HepG2 (cell line): Measurements from ENCODE around the gene REST. TPM values are rescaled to one million over a fixed set of nuclear protein-coding genes. Genes with fewer than 3 reads are reported as not detected.

Experiments used
- CCAR2 ChIP-seq: fragments of 200-400 bp; formaldehyde crosslinking; optimal IDR thresholded peaks from 2 replicates; pipeline ENCODE3; 2018; ENCODE audit warnings: low read depth, mild to moderate bottlenecking, low read length, moderate library complexity
- E2F2 ChIP-seq: sonication (generic); formaldehyde crosslinking; IDR thresholded peaks from 2 replicates; pipeline ENCODE4 v1.4.0; 2020; ENCODE audit warnings: missing genetic modification reagents, borderline replicate concordance
- HINFP ChIP-seq: sonication (generic); formaldehyde crosslinking; IDR thresholded peaks from 2 replicates; pipeline ENCODE4 v1.4.0; 2020; ENCODE audit warnings: low read depth, mild to moderate bottlenecking, missing genetic modification reagents
- HOXA9 ChIP-seq: sonication (generic); formaldehyde crosslinking; IDR thresholded peaks from 2 replicates; pipeline ENCODE4 v1.8.1; 2022; ENCODE audit warnings: missing genetic modification reagents, mild to moderate bottlenecking, moderate library complexity, borderline replicate concordance
- JDP2 ChIP-seq: sonication (generic); formaldehyde crosslinking; IDR thresholded peaks from 2 replicates; pipeline ENCODE4 v1.8.1; 2022; ENCODE audit warnings: missing genetic modification reagents, borderline replicate concordance
- KLF12 ChIP-seq: sonication (generic); formaldehyde crosslinking; IDR thresholded peaks from 2 replicates; pipeline ENCODE4 v1.4.0; 2020; ENCODE audit warnings: missing genetic modification reagents, borderline replicate concordance
- MAX ChIP-seq: IDR thresholded peaks from 2 replicates; pipeline ENCODE4 v1.6.1; 2012; ENCODE audit warnings: inconsistent platforms
- NCOA1 ChIP-seq: sonication (generic); formaldehyde crosslinking; IDR thresholded peaks from 2 replicates; pipeline ENCODE4 v1.9.0; 2021; ENCODE audit warnings: missing genetic modification reagents
- SAP130 ChIP-seq: IDR thresholded peaks from 2 replicates; pipeline ENCODE4 v1.6.1; 2016; ENCODE audit warnings: low read depth
- SKIL ChIP-seq: sonication (generic); formaldehyde crosslinking; IDR thresholded peaks from 2 replicates; pipeline ENCODE4 v1.8.0; 2022; ENCODE audit warnings: missing genetic modification reagents, mild to moderate bottlenecking, moderate library complexity, borderline replicate concordance
- STAG1 ChIP-seq: sonication (generic); formaldehyde crosslinking; IDR thresholded peaks from 2 replicates; pipeline ENCODE4 v1.4.0; 2020; ENCODE audit warnings: missing genetic modification reagents
- TERF1 ChIP-seq: sonication (generic); formaldehyde crosslinking; IDR thresholded peaks from 2 replicates; pipeline ENCODE4 v1.8.0; 2022; ENCODE audit warnings: mild to moderate bottlenecking, missing genetic modification reagents, moderate library complexity
- TMF1 ChIP-seq: sonication (generic); formaldehyde crosslinking; IDR thresholded peaks from 2 replicates; pipeline ENCODE4 v1.8.1; 2022; ENCODE audit warnings: low read depth, missing genetic modification reagents
- ZFAT ChIP-seq: sonication (generic); formaldehyde crosslinking; conservative IDR thresholded peaks from 2 replicates; pipeline ENCODE4 v1.8.1; 2023; ENCODE audit warnings: missing genetic modification reagents, inconsistent platforms
- ZFP91 ChIP-seq: sonication (generic); formaldehyde crosslinking; IDR thresholded peaks from 2 replicates; pipeline ENCODE4 v1.9.0; 2022; ENCODE audit warnings: missing genetic modification reagents, mild to moderate bottlenecking, borderline replicate concordance
- ZNF160 ChIP-seq: sonication (generic); formaldehyde crosslinking; IDR thresholded peaks from 2 replicates; pipeline ENCODE4 v1.8.0; 2022; ENCODE audit warnings: mild to moderate bottlenecking, inconsistent platforms, missing genetic modification reagents
- ZNF232 ChIP-seq: sonication (generic); formaldehyde crosslinking; IDR thresholded peaks from 2 replicates; pipeline ENCODE4 v1.4.0; 2020; ENCODE audit warnings: missing genetic modification reagents, borderline replicate concordance
- ZNF530 ChIP-seq: sonication (generic); formaldehyde crosslinking; IDR thresholded peaks from 2 replicates; pipeline ENCODE4 v1.5.0; 2020; ENCODE audit warnings: low read depth, mild to moderate bottlenecking, missing genetic modification reagents
- ZNF564 ChIP-seq: sonication (generic); formaldehyde crosslinking; IDR thresholded peaks from 2 replicates; pipeline ENCODE4 v1.8.1; 2023; ENCODE audit warnings: mild to moderate bottlenecking, missing genetic modification reagents
- ZNF570 ChIP-seq: sonication (generic); formaldehyde crosslinking; IDR thresholded peaks from 2 replicates; pipeline ENCODE4 v1.4.0; 2020; ENCODE audit warnings: mild to moderate bottlenecking, missing genetic modification reagents, borderline replicate concordance
- polyA plus RNA-seq, 8 experiments: library from polyadenylated mRNA; depleted of rRNA in 3 of 8; stranded (reverse) in 7 of 8; unstranded in 1 of 8; fragments of >200 nt; fragmentation: Illumina TruSeq in 4 of 8; extraction: Trizol in 4 of 8; gene quantifications; 2 replicates each; pipeline versions ENCODE4 v1.2.1 to v1.2.3, GENCODE V29; 2011 to 2016; ENCODE audit warnings: low read depth in 4 of 8, missing spikeins in 1 of 8, mixed read lengths in 1 of 8; ENCODE audit not compliant: insufficient read depth in 1 of 8
- total RNA-seq, 5 experiments: library from RNA; depleted of rRNA; stranded (reverse); fragments of >200 nt; fragmentation: Illumina TruSeq; extraction: Trizol; gene quantifications; 2 replicates each; pipeline ENCODE4 v1.2.3, GENCODE V29; 2016; ENCODE audit warnings: low read depth in 1 of 5

The REST gene
- total and polyA plus RNA-seq, 2 of the 13 experiments (the other 11 are each of a cell fraction or from before 2014, with no cell fraction given) = 12.7 to 22.4 TPM

DNA sequence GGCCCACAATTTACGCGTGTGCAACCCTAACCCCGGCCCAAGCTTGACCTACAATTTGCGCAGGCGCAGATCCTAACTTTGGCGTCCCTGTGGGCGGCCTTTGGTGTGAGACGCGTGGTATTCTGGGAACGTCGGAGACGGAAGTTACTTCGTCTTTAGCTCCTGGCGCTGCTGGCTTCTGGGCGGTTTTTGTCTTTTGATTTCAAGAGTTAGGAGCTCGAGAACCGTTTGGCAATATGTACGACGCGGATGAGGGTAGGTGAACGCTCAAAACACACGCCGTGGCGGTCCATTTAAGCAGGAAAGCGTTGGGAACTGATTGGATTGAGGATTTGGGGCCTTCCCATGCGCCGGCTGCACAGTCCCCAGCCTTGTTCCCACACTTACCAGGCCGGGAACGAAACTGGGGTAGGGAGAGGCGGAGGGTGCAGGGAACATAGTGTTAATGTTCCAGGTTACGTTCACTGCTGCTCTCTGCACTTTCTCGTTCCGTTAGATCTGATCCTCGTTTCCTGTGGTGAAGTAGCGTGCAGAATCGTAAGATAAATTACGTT lies 71.1 kb downstream of the REST start, which contains the start of gene POLR2B (continued):
- TF ChIP-seq ZNF160 (no peak), MAX (peak; percentile 63), SAP130 (peak; percentile 93), KLF12 (no peak; the same call in 1 of the 2 replicates), ZNF570 (no peak), TMF1 (CRISPR knock-in tag) (no peak), CCAR2 (no peak), E2F2 (CRISPR knock-in tag) (no peak), STAG1 (CRISPR knock-in tag) (no peak; the same call in 1 of the 2 replicates), HOXA9 (no peak), TERF1 (CRISPR knock-in tag) (no peak), ZFAT (CRISPR knock-in tag) (no peak), ZNF530 (CRISPR knock-in tag) (no peak), ZFP91 (CRISPR knock-in tag) (peak; percentile 57), SKIL (CRISPR knock-in tag) (no peak), NCOA1 (CRISPR knock-in tag) (no peak), HINFP (CRISPR knock-in tag) (peak; percentile 64; the same call in 1 of the 2 replicates), ZNF564 (CRISPR knock-in tag) (no peak), JDP2 (no peak), ZNF232 (CRISPR knock-in tag) (0 out of 2 replicates have a peak, but pooled peaks have one; percentile 23)
